ENCODE results near the gene PDIK1L.
"Not testable (repeated sequence)": the region's sequence is repeated elsewhere in the genome, so short reads cannot be mapped to it uniquely, and the experiment has no call there.

Gene PDIK1L

GRCh38 chr1:26094076-26094669, 17.5 kb upstream of the PDIK1L start:
- Mint-ChIP-seq H3K27me3 (ENCODE audit: low read depth) (peaks cover 31% of the 10 kb centered on the region), H3K27ac (peak overlapping the region in 1 of 3 experiments; percentile 52), H3K4me1 (peaks cover 18% of the 10 kb centered on the region), H3K9me3 (no peaks in the 10 kb centered on the region), H3K36me3 (ENCODE audit: low read depth) (no peaks in the 10 kb centered on the region), H3K4me3 (no peak overlapping the region)
- TF ChIP-seq CTCF (IDR thresholded peaks at IDR 0.05; ENCODE audit: unreplicated experiment in 3 of 3), result no peak

- no peaks in the 10 kb centered on the region for H3K36me3 Mint-ChIP-seq (ENCODE audit: low read depth)
- peaks cover 18% of the 10 kb centered on the region for H3K4me1 Mint-ChIP-seq
- H3K27me3 Mint-ChIP-seq (ENCODE audit: low read depth), result peaks cover 29% of the 10 kb centered on the region
Observed at GRCh38 chr1:26094677-26095383, 16.8 kb upstream of the PDIK1L start.

GRCh38 chr1:26096471-26096870, 15.2 kb upstream of the PDIK1L start:
- Mint-ChIP-seq H3K9me3 (no peaks in the 10 kb centered on the region), H3K4me3 (no peak overlapping the region), H3K4me1 (peaks cover 18% of the 10 kb centered on the region), H3K27ac (no peak overlapping the region), H3K36me3 (ENCODE audit: low read depth) (no peaks in the 10 kb centered on the region), H3K27me3 (ENCODE audit: low read depth) (peaks cover 20% of the 10 kb centered on the region)
- TF ChIP-seq CTCF (IDR thresholded peaks at IDR 0.05; ENCODE audit: unreplicated experiment in 3 of 3), result no peak

More at GRCh38 chr1:26094677-26095383, 16.8 kb upstream of the PDIK1L start:
- TF ChIP-seq CTCF (IDR thresholded peaks at IDR 0.05; ENCODE audit: unreplicated experiment in 3 of 3), result no peak
- Mint-ChIP-seq H3K4me3 (no peak overlapping the region), H3K27ac (peak overlapping the region in 1 of 3 experiments; percentile 52), H3K9me3 (no peaks in the 10 kb centered on the region)

GRCh38 chr1:26097696-26098095, 13.9 kb upstream of the PDIK1L start:
- Mint-ChIP-seq H3K27ac (no peak overlapping the region), H3K4me3 (no peak overlapping the region), H3K4me1 (peaks cover 20% of the 10 kb centered on the region), H3K27me3 (ENCODE audit: low read depth) (peaks cover 22% of the 10 kb centered on the region), H3K36me3 (ENCODE audit: low read depth) (no peaks in the 10 kb centered on the region), H3K9me3 (no peaks in the 10 kb centered on the region)
- TF ChIP-seq CTCF (IDR thresholded peaks at IDR 0.05; ENCODE audit: unreplicated experiment in 3 of 3), result no peak

- H3K4me1 Mint-ChIP-seq, result peaks cover 17% of the 10 kb centered on the region
- H3K4me3 Mint-ChIP-seq, result no peak overlapping the region
- no peaks in the 10 kb centered on the region for H3K9me3 Mint-ChIP-seq
- H3K27ac Mint-ChIP-seq, result no peak overlapping the region
- no peak for TF ChIP-seq CTCF (IDR thresholded peaks at IDR 0.05; ENCODE audit: unreplicated experiment in 3 of 3)
- no peaks in the 10 kb centered on the region for H3K36me3 Mint-ChIP-seq (ENCODE audit: low read depth)
- peaks cover 16% of the 10 kb centered on the region for H3K27me3 Mint-ChIP-seq (ENCODE audit: low read depth)
Observed at GRCh38 chr1:26098602-26099001, 13.0 kb upstream of the PDIK1L start.

GRCh38 chr1:26099780-26100179, 11.8 kb upstream of the PDIK1L start:
- no peaks in the 10 kb centered on the region for H3K9me3 Mint-ChIP-seq
- H3K4me3 Mint-ChIP-seq, result no peak overlapping the region
- peaks cover 8% of the 10 kb centered on the region for H3K4me1 Mint-ChIP-seq
- TF ChIP-seq CTCF (IDR thresholded peaks at IDR 0.05; ENCODE audit: unreplicated experiment in 3 of 3), result no peak
- H3K27ac Mint-ChIP-seq, result no peak overlapping the region
- no peaks in the 10 kb centered on the region for H3K36me3 Mint-ChIP-seq (ENCODE audit: low read depth)
- peaks cover 8% of the 10 kb centered on the region for H3K27me3 Mint-ChIP-seq (ENCODE audit: low read depth)

- not testable (repeated sequence) for H3K9me3 Mint-ChIP-seq; H3K36me3 Mint-ChIP-seq (ENCODE audit: low read depth); H3K4me3 Mint-ChIP-seq; H3K4me1 Mint-ChIP-seq; H3K27me3 Mint-ChIP-seq (ENCODE audit: low read depth)
- H3K27ac Mint-ChIP-seq, result peak overlapping the region in 1 of 3 experiments; percentile 57
Observed at GRCh38 chr1:26100204-26100603, 11.4 kb upstream of the PDIK1L start.

Data from nephron (organoid).